Stimulated activated CD8-positive, alpha-beta memory T cell treated with anti-CD3 and anti-CD28 coated beads, Interleukin-7, amount 100 ng/mL, for 1 hour (primary cell): ENCODE data around the gene CCDC192.

ENCODE experiments used
- DNase-seq, 2 donors: peaks; one replicate each; pipeline ENCODE4 v3.0.0-alpha.2; 2020; ENCODE audit warnings: low read depth in 2 of 2

Gene CCDC192

GRCh38 chr5:127980843-127981242, 277.7 kb downstream of the CCDC192 start:
- DNase-seq: no peak

DNA sequence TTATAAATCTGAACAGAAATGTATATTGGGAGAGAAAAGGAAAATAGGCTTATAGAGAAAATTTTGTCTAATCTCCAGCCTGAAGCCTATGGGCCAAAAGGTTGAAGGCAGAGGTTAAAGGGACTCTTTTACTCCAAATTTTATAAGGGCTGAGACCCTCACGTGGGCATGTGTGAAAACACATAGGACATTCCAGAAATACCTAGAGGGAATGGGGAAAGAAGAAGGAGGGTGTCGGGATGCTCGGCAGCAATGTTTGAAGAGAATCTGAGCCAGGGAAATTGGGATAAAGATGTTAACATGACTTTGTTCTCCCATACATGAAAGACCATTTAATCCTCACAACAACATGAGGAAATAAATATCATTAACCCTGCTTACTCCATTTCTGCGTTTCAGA, 278.3 kb downstream of the CCDC192 start:
- no peak for DNase-seq

- no peak for DNase-seq
These were observed 282.7 kb downstream of the CCDC192 start for GRCh38 chr5:127985811-127986325.

GRCh38 chr5:127987354-127988145, 284.4 kb downstream of the CCDC192 start:
- no peak for DNase-seq

DNA sequence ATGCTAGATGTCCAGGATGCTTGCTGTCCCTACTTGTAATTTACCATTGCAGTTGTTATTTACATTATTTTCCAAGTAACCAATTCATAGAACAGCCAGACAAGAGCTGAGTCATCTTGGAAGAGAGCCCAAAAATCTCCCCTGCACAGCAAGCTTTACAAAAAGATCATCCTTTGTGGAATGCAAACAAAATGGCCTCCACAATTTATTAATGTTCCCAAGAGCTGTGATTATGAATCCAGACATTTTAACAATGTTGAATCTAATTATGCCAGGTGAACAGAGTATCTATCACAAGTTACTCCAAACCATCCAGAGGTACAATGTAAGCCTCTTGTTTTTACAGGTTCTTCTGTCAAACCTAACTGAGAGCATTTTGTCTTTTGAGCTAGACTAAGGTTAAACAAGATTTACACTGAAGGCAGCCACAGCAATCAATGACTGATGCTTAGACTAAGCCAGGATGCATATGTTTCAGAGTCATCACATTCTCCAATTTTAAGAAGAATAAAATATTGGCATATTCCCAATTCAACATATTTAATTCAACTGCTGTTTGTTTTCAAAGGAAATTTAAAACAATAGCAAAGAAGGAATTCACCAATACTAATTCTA, 285.1 kb downstream of the CCDC192 start:
- no peak for DNase-seq
